Measurements from ENCODE around the gene FGF5.

The FGF5 gene

DNA sequence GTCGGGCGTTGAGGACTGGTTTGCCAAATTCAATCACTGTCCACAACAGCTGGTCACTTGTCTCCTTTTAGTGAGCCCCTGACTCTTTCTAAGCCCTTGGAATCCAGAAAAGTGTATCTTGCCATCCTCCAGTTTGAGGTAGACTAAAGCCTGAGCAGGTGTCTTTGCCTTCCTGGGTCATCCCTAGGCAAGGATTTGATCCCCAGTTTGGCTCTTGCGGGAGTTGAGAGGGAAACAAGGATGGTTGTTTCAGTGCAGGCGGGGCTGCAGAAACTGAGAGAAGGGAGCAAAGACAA, 2.2 kb upstream of the FGF5 start:
- TF ChIP-seq, protein P1, sequence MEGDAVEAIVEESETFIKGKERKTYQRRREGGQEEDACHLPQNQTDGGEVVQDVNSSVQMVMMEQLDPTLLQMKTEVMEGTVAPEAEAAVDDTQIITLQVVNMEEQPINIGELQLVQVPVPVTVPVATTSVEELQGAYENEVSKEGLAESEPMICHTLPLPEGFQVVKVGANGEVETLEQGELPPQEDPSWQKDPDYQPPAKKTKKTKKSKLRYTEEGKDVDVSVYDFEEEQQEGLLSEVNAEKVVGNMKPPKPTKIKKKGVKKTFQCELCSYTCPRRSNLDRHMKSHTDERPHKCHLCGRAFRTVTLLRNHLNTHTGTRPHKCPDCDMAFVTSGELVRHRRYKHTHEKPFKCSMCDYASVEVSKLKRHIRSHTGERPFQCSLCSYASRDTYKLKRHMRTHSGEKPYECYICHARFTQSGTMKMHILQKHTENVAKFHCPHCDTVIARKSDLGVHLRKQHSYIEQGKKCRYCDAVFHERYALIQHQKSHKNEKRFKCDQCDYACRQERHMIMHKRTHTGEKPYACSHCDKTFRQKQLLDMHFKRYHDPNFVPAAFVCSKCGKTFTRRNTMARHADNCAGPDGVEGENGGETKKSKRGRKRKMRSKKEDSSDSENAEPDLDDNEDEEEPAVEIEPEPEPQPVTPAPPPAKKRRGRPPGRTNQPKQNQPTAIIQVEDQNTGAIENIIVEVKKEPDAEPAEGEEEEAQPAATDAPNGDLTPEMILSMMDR (IDR thresholded peaks at IDR 0.05): no peak

DNA sequence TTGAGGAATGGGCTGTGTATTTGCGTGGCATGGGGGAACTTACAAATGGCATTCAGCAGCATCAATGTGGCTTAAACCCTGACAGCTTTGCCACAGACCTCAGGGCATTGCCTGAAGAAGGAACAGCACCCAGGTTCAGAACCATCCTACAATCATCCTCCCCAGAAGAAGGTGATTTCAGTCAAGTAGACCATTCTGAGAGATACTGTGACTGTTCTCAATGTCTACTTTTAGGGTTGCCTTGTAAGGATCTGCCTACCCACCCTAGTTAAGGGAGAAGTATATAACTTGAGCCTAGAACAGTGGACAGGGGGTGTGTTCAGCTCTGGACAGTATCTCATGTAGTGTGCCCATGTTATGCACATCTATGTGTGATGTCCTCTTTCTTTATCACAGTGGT, 1.6 kb upstream of the FGF5 start:
- TF ChIP-seq, protein P1 (IDR thresholded peaks at IDR 0.05): no peak

DNA sequence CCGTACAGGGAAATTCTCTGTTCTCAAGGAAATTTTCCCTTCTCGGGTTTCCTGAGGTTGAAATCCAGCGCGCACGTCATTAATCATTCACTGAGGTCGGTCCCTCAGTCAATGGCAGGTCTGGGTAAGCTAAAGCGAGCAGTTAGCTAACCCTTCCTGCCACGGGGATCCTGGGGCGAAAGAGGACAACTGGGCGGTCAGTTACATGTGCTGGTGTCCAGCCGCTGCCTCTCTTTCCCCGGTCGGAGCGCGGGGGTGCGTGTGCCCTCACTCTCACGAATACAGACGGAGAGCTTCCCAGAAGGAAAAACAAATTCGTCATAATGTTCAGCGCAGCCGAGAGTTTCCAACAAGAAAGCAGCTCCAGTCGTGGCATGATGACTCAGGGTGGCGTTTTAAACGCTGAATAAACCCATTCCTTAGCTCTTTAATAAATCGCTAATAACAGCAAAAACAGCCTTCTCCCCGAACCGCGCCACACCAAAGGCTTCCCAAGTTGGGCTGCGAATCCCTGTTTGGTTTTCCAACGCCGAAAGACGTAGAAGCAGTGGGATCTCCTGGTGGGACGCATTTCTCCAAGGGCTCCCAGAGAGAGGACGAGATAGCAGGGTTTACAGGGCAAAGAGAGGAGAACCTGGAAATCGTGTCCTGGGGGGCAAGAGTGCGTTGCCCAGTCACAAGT, 752 bp upstream of the FGF5 start:
- TF ChIP-seq, protein P1 (IDR thresholded peaks at IDR 0.05): no peak

- TF ChIP-seq, protein P1 (IDR thresholded peaks at IDR 0.05): no peak
These were observed 477 bp downstream of the FGF5 start for GRCh38 chr4:80266902-80267380.

DNA sequence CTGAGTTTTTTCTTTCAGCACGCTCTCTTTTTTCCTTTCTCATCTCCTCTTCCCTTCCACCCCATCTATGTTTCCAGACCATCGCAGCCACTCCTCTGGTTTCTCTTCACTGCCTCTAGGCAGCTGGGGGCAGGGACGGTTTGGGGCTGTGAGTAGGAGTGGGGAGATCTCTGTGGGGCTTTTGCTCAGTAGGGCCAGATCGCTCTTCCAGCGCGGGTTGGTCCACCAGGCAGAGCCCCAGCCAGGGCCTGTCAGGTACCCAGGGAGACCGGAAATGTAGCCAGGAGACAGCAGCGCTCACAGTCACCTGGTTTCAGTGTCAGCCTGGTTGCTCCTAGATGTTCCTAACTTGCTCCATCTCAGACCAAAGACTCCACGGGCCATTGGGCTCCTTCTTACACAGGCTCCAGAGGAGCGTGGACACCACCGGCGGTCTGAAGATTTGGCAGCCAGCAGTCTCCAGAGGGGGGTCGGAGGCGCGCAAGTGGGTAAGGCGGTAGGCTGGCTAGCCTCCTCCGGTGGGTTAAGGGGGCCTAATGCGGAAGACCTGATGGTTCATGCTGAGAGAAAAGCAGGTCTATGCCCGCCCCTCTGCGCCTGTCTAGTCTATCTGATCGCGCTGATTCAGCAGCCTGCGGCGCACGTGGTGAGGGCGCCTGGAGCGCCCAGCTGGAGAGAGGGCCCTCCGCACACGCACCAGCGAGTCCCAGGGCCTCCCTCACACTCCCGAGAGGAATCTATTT, 1.8 kb downstream of the FGF5 start:
- TF ChIP-seq, protein P1 (IDR thresholded peaks at IDR 0.05): no peak

GRCh38 chr4:80268936-80269335, 2.5 kb downstream of the FGF5 start:
- TF ChIP-seq, protein P1 (IDR thresholded peaks at IDR 0.05): no peak

- TF ChIP-seq, protein P1 (IDR thresholded peaks at IDR 0.05): no peak
These were observed 3.9 kb downstream of the FGF5 start for GRCh38 chr4:80270321-80270720.

Data from LNCAP (cell line).